Activated T-helper 9 cell treated with anti-CD3 and anti-CD28 coated beads, Interleukin-2, amount 50 U/mL, for 16 hours (primary cell): Measurements from ENCODE around the gene MINDY4.

ENCODE experiments used
- DNase-seq: peaks from one replicate; pipeline ENCODE4 v3.0.0-alpha.2; 2020; ENCODE audit warnings: low read depth

Gene MINDY4

GRCh38 chr7:30931929-30932540 is 160.8 kb downstream of the MINDY4 start:
- no peak for DNase-seq

- DNase-seq = no peak
Observed at GRCh38 chr7:30932562-30932961, 161.3 kb downstream of the MINDY4 start.

- DNase-seq = no peak
Observed at GRCh38 chr7:30933124-30933974, 162.1 kb downstream of the MINDY4 start.

GRCh38 chr7:30934225-30934624 is 163.0 kb downstream of the MINDY4 start:
- DNase-seq = no peak

- no peak for DNase-seq
Observed at GRCh38 chr7:30934732-30935568, 163.7 kb downstream of the MINDY4 start.

GRCh38 chr7:30935569-30935877 is 164.3 kb downstream of the MINDY4 start:
- DNase-seq = no peak

GRCh38 chr7:30936650-30937245 is 165.5 kb downstream of the MINDY4 start:
- no peak for DNase-seq

- no peak for DNase-seq
Observed at GRCh38 chr7:30937416-30937815, 166.2 kb downstream of the MINDY4 start.

GRCh38 chr7:30938435-30939316 is 167.5 kb downstream of the MINDY4 start:
- DNase-seq = peak; percentile 31

GRCh38 chr7:30941582-30942323 is 170.5 kb downstream of the MINDY4 start:
- DNase-seq = no peak
